GM12865 (cell line): ENCODE data around the gene NAA15.
"Not testable (repeated sequence)": the region's sequence is repeated elsewhere in the genome, so short reads cannot be mapped to it uniquely, and the experiment has no call there.

Source experiments
- DNase-seq: peaks from one replicate; pipeline ENCODE4 v3.0.0; 2010; ENCODE audit warnings: low read depth
- H3K4me3 ChIP-seq: 2 replicates; pipeline ENCODE4 v1.5.1; 2011; ENCODE audit warnings: mild to moderate bottlenecking, low read depth, low read length, control low read depth
- TF ChIP-seq, protein P1 (sequence below): IDR thresholded peaks from 2 replicates; pipeline ENCODE4 v1.5.1; 2011; ENCODE audit warnings: low read length, control low read depth, low read depth, inconsistent platforms; ENCODE audit not compliant: insufficient read depth; ENCODE audit errors: missing control alignments

NAA15 gene

DNA sequence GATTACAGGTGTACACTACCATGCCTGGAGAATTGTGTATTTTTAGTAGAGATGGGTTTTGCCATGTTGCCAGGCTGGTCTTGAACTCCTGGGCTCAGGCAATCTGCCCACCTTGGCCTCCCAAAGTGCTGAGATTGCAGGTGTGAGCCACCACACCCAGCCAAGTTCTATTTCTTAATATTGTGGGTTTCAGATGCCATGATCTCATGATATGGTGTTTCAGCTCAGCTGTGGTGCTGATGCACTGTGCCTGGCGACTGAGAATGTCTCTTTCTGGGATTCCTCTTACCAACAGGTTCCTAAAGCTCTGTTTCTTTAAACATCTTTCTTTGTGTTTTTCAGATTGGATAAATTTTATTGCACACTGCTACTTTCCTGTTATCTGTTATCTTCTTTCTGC is 18.3 kb downstream of the NAA15 start:
- no peak for DNase-seq
- H3K4me3 ChIP-seq: no peak overlapping the region
- TF ChIP-seq, protein P1, sequence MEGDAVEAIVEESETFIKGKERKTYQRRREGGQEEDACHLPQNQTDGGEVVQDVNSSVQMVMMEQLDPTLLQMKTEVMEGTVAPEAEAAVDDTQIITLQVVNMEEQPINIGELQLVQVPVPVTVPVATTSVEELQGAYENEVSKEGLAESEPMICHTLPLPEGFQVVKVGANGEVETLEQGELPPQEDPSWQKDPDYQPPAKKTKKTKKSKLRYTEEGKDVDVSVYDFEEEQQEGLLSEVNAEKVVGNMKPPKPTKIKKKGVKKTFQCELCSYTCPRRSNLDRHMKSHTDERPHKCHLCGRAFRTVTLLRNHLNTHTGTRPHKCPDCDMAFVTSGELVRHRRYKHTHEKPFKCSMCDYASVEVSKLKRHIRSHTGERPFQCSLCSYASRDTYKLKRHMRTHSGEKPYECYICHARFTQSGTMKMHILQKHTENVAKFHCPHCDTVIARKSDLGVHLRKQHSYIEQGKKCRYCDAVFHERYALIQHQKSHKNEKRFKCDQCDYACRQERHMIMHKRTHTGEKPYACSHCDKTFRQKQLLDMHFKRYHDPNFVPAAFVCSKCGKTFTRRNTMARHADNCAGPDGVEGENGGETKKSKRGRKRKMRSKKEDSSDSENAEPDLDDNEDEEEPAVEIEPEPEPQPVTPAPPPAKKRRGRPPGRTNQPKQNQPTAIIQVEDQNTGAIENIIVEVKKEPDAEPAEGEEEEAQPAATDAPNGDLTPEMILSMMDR: no peak

DNA sequence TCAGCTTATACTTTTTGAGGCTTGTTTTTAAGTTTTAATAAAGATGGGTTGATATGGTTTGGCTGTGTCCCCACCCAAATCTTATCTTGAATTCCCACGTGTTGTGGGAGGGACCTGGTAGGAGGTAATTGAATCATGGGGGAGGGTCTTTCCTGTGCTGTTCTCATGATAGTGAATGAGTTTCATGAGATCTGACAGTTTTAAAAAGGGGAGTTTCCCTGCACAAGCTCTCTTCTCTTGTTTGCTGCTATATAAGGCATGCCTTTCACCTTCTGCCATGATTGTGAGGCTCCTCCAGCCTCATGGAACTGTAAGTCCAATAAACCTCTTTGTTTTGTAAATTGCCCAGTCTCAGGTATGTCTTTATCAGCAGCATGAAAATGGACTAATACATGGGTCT is 20.8 kb downstream of the NAA15 start:
- H3K4me3 ChIP-seq, DNase-seq: not testable (repeated sequence)

DNA sequence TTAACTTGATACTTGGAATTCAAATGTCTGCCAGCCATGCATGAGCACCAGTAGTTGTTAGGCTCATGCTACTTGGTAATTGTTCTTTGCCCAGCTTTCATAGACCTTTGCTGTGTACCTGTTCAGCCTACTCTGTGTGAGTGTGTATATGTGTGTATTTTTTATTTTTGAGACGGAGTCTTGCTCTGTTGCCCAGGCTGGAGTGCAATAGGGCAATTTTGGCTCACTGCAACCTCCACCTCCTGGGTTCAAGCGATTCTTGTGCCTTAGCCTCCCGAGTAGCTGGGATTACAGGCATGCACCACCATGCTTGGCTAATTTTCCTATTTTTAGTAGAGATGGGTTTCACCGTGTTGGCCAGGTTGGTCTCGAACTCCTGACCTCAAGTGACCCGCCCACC is 21.2 kb downstream of the NAA15 start:
- DNase-seq, H3K4me3 ChIP-seq: not testable (repeated sequence)

DNA sequence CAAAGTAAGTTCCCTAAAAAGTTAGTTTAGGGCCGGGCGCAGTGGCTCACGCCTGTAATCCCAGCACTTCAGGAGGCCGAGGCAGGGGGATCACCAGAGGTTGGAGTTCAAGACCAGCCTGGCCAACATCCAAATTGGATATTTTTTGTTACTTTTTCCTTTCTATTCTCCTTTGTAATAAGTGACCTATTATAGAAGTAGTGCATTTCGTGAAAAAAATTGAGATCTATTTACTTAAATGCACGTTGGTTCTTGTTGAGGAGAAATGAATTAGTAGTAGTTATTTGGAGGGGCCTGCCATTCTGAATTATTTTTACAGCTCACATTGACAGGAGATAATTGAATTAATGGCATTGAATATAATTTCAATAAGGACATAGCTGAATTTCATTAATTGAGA is 23.3 kb downstream of the NAA15 start:
- DNase-seq: no peak
- H3K4me3 ChIP-seq: no peak overlapping the region
- TF ChIP-seq, protein P1: no peak

DNA sequence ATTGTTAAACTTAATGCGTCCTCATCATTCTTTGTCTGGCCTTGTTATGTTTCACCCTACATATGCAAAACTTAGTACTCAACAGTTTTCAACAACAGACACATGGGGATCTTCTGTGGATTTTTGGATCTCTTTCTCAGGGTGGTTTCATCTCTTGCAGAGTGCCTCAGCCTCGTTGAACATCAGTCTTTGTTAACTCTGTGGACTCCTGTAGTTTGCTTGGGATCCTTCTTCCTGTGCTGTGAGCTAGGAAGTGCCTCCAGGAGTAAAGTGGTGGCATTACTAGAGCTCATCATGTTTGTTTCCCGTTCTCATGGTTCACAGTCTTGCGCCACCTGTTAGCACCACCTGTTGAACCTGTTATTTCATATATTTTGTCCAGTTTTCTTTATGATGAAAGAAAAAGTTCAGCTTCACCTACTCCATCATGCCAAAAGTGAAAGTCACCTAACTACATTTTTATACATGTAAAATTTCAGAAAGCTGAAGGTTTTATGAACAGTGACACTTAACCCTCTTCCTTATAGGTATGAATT is 28.4 kb downstream of the NAA15 start:
- TF ChIP-seq, protein P1: no peak
- no peak overlapping the region for H3K4me3 ChIP-seq
- no peak for DNase-seq

DNA sequence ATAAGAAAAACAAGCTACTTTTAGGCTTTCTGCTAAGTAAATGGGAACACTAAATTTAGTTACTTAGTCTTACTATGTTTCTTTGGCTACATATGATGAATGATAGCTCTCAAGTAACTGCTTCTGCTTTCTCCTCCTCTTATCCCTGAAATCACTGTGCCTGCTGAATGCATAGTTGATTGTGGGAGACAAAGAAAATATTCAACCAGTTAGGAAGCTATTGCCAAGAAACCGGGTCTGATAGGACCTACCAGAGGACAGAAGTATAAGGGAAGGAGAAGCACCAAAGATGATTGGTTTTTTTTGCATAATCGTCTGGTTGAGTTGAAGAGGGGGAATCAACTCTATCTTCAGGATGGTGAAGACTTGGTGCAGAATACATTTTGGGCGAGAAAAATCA is 29.0 kb downstream of the NAA15 start:
- TF ChIP-seq, protein P1: no peak
- no peak for DNase-seq
- H3K4me3 ChIP-seq: no peak overlapping the region

DNA sequence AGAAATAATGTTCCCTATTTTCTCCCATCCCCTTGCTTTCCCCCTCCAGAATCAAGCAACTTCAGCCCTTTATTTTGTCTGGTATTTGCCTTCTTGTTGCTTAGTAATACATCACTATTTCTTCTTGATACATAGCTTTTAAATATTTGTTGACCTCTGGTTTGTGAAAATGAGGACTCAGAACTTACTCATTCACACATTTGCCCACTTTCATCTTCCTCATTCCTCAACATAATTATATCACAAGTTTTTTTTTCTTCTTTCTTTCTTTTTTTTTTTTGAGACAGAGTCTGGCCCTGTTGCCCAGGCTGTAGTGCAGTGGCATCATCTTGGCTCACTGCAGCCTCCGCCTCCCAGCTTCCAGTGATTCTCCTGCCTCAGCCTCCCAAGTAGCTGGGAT is 29.9 kb downstream of the NAA15 start:
- no peak overlapping the region for H3K4me3 ChIP-seq
- TF ChIP-seq, protein P1: no peak
- no peak for DNase-seq

DNA sequence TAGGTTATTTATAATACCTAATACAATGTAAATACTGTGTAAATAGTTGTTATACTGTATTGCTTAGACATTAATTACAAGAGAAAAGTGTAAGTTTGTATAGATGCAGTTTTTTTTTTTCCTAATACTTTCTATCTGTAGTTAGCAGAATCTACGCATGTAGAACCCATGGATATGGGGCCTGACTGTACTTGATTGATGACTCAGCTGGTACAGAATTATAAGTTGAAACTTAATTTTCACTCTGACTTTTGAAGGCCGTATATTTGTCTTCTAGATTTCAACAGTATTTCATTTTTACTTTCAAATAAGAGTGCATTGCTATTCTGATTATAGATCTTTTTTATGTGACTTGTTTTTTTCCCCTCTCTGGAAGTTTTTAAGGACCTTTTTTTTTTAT is 31.7 kb downstream of the NAA15 start:
- TF ChIP-seq, protein P1: no peak
- DNase-seq: no peak
- no peak overlapping the region for H3K4me3 ChIP-seq
